ENCODE data around the gene CNTD1.
A peak's percentile ranks its signal among the peaks of the same experiment; 100 is the strongest.
"Not testable (repeated sequence)": the region's sequence is repeated elsewhere in the genome, so short reads cannot be mapped to it uniquely, and the experiment has no call there.

Gene CNTD1

GRCh38 chr17:42850954-42851353, 52.3 kb downstream of the CNTD1 start, which contains the start of gene AOC3:
Gene AOC3 (plus strand): TSS chr17:42851199. CDS start chr17:42851344, 145 bp downstream.
- Histone ChIP-seq H3K27me3 (ENCODE audit: low read depth, low read length) (no peaks in the 10 kb centered on the region), H3K4me3 (ENCODE audit: low read depth in 1 of 2, low read length in 2 of 2) (peak within 1 kb of the TSS; percentile 58 to 77), H3K4me1 (ENCODE audit: control insufficient read depth in 1 of 2, insufficient read depth in 2 of 2, low read length in 2 of 2) (peaks cover 0 to 27% of the 10 kb centered on the region in 2 donors), H3K9me3 (ENCODE audit: control insufficient read depth in 1 of 2, low read length in 2 of 2) (no peaks in the 10 kb centered on the region), H3K27ac (ENCODE audit: low read length) (peak within 1 kb of the TSS; percentile 68), H3K36me3 (ENCODE audit: control insufficient read depth in 1 of 2, insufficient read depth in 2 of 2, low read length in 2 of 2) (peaks cover 0 to 10% of the 10 kb centered on the region in 2 donors)

DNA sequence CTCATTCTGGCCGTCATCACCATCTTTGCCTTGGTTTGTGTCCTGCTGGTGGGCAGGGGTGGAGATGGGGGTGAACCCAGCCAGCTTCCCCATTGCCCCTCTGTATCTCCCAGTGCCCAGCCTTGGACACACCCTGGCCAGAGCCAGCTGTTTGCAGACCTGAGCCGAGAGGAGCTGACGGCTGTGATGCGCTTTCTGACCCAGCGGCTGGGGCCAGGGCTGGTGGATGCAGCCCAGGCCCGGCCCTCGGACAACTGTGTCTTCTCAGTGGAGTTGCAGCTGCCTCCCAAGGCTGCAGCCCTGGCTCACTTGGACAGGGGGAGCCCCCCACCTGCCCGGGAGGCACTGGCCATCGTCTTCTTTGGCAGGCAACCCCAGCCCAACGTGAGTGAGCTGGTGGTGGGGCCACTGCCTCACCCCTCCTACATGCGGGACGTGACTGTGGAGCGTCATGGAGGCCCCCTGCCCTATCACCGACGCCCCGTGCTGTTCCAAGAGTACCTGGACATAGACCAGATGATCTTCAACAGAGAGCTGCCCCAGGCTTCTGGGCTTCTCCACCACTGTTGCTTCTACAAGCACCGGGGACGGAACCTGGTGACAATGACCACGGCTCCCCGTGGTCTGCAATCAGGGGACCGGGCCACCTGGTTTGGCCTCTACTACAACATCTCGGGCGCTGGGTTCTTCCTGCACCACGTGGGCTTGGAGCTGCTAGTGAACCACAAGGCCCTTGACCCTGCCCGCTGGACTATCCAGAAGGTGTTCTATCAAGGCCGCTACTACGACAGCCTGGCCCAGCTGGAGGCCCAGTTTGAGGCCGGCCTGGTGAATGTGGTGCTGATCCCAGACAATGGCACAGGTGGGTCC, 52.9 kb downstream of the CNTD1 start:
- Histone ChIP-seq H3K27ac (ENCODE audit: low read length) (peak overlapping the region; percentile 68), H3K4me3 (ENCODE audit: low read depth in 1 of 2, low read length in 2 of 2) (peak overlapping the region; percentile 58 to 77), H3K4me1 (ENCODE audit: control insufficient read depth in 1 of 2, insufficient read depth in 2 of 2, low read length in 2 of 2) (peaks cover 0 to 30% of the 10 kb centered on the region in 2 donors)
- H3K27me3 ChIP-seq (ENCODE audit: low read depth, low read length); H3K9me3 ChIP-seq (ENCODE audit: control insufficient read depth in 1 of 2, low read length in 2 of 2); H3K36me3 ChIP-seq (ENCODE audit: control insufficient read depth in 1 of 2, insufficient read depth in 2 of 2, low read length in 2 of 2): not testable (repeated sequence)

- Histone ChIP-seq H3K4me1 (ENCODE audit: control insufficient read depth in 1 of 2, insufficient read depth in 2 of 2, low read length in 2 of 2) (peaks cover 0 to 38% of the 10 kb centered on the region in 2 donors), H3K9me3 (ENCODE audit: control insufficient read depth in 1 of 2, low read length in 2 of 2) (no peaks in the 10 kb centered on the region), H3K27me3 (ENCODE audit: low read depth, low read length) (no peaks in the 10 kb centered on the region), H3K27ac (ENCODE audit: low read length) (peak overlapping the region; percentile 75), H3K36me3 (ENCODE audit: control insufficient read depth in 1 of 2, insufficient read depth in 2 of 2, low read length in 2 of 2) (peaks cover 0 to 17% of the 10 kb centered on the region in 2 donors), H3K4me3 (ENCODE audit: low read depth in 1 of 2, low read length in 2 of 2) (peak overlapping the region; percentile 77 to 79)
Observed at GRCh38 chr17:42852351-42852750, 53.7 kb downstream of the CNTD1 start.

- peaks cover 0 to 40% of the 10 kb centered on the region in 2 donors for H3K4me1 ChIP-seq (ENCODE audit: control insufficient read depth in 1 of 2, insufficient read depth in 2 of 2, low read length in 2 of 2)
- peak overlapping the region; percentile 77 to 79 for H3K4me3 ChIP-seq (ENCODE audit: low read depth in 1 of 2, low read length in 2 of 2)
- no peaks in the 10 kb centered on the region for H3K9me3 ChIP-seq (ENCODE audit: control insufficient read depth in 1 of 2, low read length in 2 of 2)
- no peaks in the 10 kb centered on the region for H3K27me3 ChIP-seq (ENCODE audit: low read depth, low read length)
- peaks cover 0 to 19% of the 10 kb centered on the region in 2 donors for H3K36me3 ChIP-seq (ENCODE audit: control insufficient read depth in 1 of 2, insufficient read depth in 2 of 2, low read length in 2 of 2)
- H3K27ac ChIP-seq (ENCODE audit: low read length) = peak overlapping the region; percentile 75
Observed at GRCh38 chr17:42853004-42853403, 54.3 kb downstream of the CNTD1 start.

GRCh38 chr17:42853597-42853967, 54.9 kb downstream of the CNTD1 start:
- Histone ChIP-seq H3K4me3 (ENCODE audit: low read depth in 1 of 2, low read length in 2 of 2) (peak overlapping the region; percentile 77 to 79), H3K36me3 (ENCODE audit: control insufficient read depth in 1 of 2, insufficient read depth in 2 of 2, low read length in 2 of 2) (peaks cover 0 to 19% of the 10 kb centered on the region in 2 donors), H3K4me1 (ENCODE audit: control insufficient read depth in 1 of 2, insufficient read depth in 2 of 2, low read length in 2 of 2) (peaks cover 0 to 40% of the 10 kb centered on the region in 2 donors)

DNA sequence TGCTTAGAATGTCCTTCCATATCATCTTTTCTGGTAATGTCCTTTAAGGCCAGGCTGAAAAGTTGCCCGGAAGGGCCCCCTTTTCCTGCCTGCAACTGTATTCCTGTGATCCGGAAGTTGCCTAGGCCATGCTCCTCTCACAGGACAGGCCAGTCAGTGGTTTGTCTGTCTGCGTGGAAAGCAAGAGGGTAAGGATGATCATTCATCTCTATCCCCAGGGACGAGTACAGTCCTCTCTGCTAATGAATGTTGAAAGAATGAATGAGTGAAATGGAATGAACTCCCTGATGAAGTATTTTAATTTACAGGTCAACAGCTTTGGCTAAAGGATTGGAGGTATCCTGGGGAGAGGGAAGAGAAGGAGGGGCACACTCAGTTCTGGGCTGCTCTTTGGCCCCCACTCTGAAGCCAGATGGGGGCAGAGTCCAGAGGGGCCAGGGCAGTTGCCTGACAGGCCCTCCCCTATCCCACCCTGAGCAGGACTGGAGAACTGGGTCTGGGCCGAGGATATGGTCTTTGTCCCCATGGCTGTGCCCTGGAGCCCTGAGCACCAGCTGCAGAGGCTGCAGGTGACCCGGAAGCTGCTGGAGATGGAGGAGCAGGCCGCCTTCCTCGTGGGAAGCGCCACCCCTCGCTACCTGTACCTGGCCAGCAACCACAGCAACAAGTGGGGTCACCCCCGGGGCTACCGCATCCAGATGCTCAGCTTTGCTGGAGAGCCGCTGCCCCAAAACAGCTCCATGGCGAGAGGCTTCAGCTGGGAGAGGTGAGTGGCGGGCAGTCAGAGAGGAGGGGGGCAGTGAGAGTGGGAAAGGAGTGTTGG, 55.5 kb downstream of the CNTD1 start:
- H3K4me3 ChIP-seq (ENCODE audit: low read depth in 1 of 2, low read length in 2 of 2) = peak overlapping the region; percentile 77 to 79
- peak overlapping the region; percentile 39 for H3K27ac ChIP-seq (ENCODE audit: low read length)

More at GRCh38 chr17:42853597-42853967, 54.9 kb downstream of the CNTD1 start:
- H3K27ac ChIP-seq (ENCODE audit: low read length) = peak overlapping the region; percentile 75
- no peaks in the 10 kb centered on the region for H3K9me3 ChIP-seq (ENCODE audit: control insufficient read depth in 1 of 2, low read length in 2 of 2)
- H3K27me3 ChIP-seq (ENCODE audit: low read depth, low read length) = no peaks in the 10 kb centered on the region

DNA sequence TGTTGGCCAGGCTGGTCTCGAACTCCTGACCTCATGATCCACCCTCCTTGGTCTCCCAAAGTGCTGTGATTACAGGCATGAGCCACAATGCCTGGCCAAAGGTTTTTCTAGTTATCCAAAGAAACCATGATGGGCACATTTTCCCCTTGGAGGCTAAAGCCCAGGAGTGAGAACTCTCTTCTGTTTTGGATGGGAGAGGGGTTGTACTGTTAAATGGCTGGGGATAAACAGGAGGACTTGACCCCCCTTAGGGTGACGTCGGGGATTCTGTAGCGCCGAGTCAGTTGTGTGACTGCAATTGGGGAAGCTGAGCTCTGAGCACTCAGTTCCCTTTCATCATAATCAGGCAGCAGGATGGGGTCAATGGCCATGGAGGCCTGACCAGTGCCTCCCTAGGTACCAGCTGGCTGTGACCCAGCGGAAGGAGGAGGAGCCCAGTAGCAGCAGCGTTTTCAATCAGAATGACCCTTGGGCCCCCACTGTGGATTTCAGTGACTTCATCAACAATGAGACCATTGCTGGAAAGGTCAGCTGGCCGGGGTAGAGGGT, 56.5 kb downstream of the CNTD1 start:
- Histone ChIP-seq H3K36me3 (ENCODE audit: control insufficient read depth in 1 of 2, insufficient read depth in 2 of 2, low read length in 2 of 2) (peaks cover 0 to 19% of the 10 kb centered on the region in 2 donors), H3K27me3 (ENCODE audit: low read depth, low read length) (no peaks in the 10 kb centered on the region), H3K27ac (ENCODE audit: low read length) (no peak overlapping the region), H3K9me3 (ENCODE audit: control insufficient read depth in 1 of 2, low read length in 2 of 2) (no peaks in the 10 kb centered on the region), H3K4me3 (ENCODE audit: low read depth in 1 of 2, low read length in 2 of 2) (peak overlapping the region; percentile 30 to 77), H3K4me1 (ENCODE audit: control insufficient read depth in 1 of 2, insufficient read depth in 2 of 2, low read length in 2 of 2) (peaks cover 0 to 29% of the 10 kb centered on the region in 2 donors)

More for the DNA sequence above, 55.5 kb downstream of the CNTD1 start:
- Histone ChIP-seq H3K36me3 (ENCODE audit: control insufficient read depth in 1 of 2, insufficient read depth in 2 of 2, low read length in 2 of 2) (peaks cover 0 to 19% of the 10 kb centered on the region in 2 donors), H3K27me3 (ENCODE audit: low read depth, low read length) (no peaks in the 10 kb centered on the region), H3K9me3 (ENCODE audit: control insufficient read depth in 1 of 2, low read length in 2 of 2) (no peaks in the 10 kb centered on the region), H3K4me1 (ENCODE audit: control insufficient read depth in 1 of 2, insufficient read depth in 2 of 2, low read length in 2 of 2) (peaks cover 0 to 39% of the 10 kb centered on the region in 2 donors)

GRCh38 chr17:42856093-42856492, 57.4 kb downstream of the CNTD1 start:
- peaks cover 0 to 19% of the 10 kb centered on the region in 2 donors for H3K36me3 ChIP-seq (ENCODE audit: control insufficient read depth in 1 of 2, insufficient read depth in 2 of 2, low read length in 2 of 2)
- not testable (repeated sequence) for H3K27me3 ChIP-seq (ENCODE audit: low read depth, low read length); H3K4me3 ChIP-seq (ENCODE audit: low read depth in 1 of 2, low read length in 2 of 2); H3K9me3 ChIP-seq (ENCODE audit: control insufficient read depth in 1 of 2, low read length in 2 of 2); H3K27ac ChIP-seq (ENCODE audit: low read length)
- H3K4me1 ChIP-seq (ENCODE audit: control insufficient read depth in 1 of 2, insufficient read depth in 2 of 2, low read length in 2 of 2) = peaks cover 0 to 28% of the 10 kb centered on the region in 2 donors

GRCh38 chr17:42856516-42856915, 57.9 kb downstream of the CNTD1 start:
- not testable (repeated sequence) for H3K27me3 ChIP-seq (ENCODE audit: low read depth, low read length); H3K9me3 ChIP-seq (ENCODE audit: control insufficient read depth in 1 of 2, low read length in 2 of 2); H3K27ac ChIP-seq (ENCODE audit: low read length); H3K4me3 ChIP-seq (ENCODE audit: low read depth in 1 of 2, low read length in 2 of 2)
- Histone ChIP-seq H3K36me3 (ENCODE audit: control insufficient read depth in 1 of 2, insufficient read depth in 2 of 2, low read length in 2 of 2) (peaks cover 0 to 19% of the 10 kb centered on the region in 2 donors), H3K4me1 (ENCODE audit: control insufficient read depth in 1 of 2, insufficient read depth in 2 of 2, low read length in 2 of 2) (peaks cover 0 to 28% of the 10 kb centered on the region in 2 donors)

DNA sequence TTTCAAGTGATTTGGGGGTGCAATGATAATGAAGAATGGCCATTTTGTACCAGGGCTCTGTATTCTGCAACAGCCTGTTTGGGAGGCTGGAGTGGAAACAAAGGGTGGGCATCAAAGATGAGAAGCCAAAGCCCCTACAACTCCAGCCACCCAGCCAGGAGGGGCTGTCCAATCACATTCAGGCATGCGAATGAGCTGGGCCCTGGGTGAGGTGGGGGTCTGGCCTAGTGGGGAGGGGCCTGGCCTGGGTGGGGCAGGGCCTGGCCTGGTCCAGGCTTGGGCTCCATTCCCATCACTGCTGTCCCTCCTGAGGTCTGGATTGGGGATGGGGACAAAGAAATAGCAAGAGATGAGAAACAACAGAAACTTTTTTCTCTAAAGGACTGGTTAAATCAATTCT, 58.7 kb downstream of the CNTD1 start:
- Histone ChIP-seq H3K4me1 (ENCODE audit: control insufficient read depth in 1 of 2, insufficient read depth in 2 of 2, low read length in 2 of 2) (peaks cover 0 to 28% of the 10 kb centered on the region in 2 donors), H3K36me3 (ENCODE audit: control insufficient read depth in 1 of 2, insufficient read depth in 2 of 2, low read length in 2 of 2) (peaks cover 0 to 19% of the 10 kb centered on the region in 2 donors), H3K4me3 (ENCODE audit: low read depth in 1 of 2, low read length in 2 of 2) (no peak overlapping the region), H3K27ac (ENCODE audit: low read length) (no peak overlapping the region), H3K9me3 (ENCODE audit: control insufficient read depth in 1 of 2, low read length in 2 of 2) (no peaks in the 10 kb centered on the region), H3K27me3 (ENCODE audit: low read depth, low read length) (no peaks in the 10 kb centered on the region)

Measured in muscle layer of duodenum (tissue), 2 donors.